H7 (cell line): ENCODE measurements around the gene TMA7. TPM values are rescaled to one million over a fixed set of nuclear protein-coding genes. Genes with fewer than 3 reads are reported as not detected.

ENCODE experiments used
- DNase-seq: peaks from one replicate; pipeline ENCODE4 v3.0.0; 2012
- H3K27me3 ChIP-seq: 2 replicates; pipeline ENCODE4 v1.6.0; 2011; ENCODE audit warnings: mild to moderate bottlenecking, low read length; ENCODE audit not compliant: control insufficient read depth, insufficient read depth
- H3K36me3 ChIP-seq: replicated peaks from 2 replicates; pipeline ENCODE4 v1.5.1; 2011; ENCODE audit warnings: low read length; ENCODE audit not compliant: control insufficient read depth, insufficient read depth
- H3K4me3 ChIP-seq: 2 replicates; pipeline ENCODE4 v1.5.1; 2011; ENCODE audit warnings: low read depth, mild to moderate bottlenecking, control low read depth, low read length, moderate library complexity; ENCODE audit not compliant: insufficient read depth
- total RNA-seq: library from RNA; depleted of rRNA; stranded (reverse); fragments of >200 nt; shearing (Covaris generic); gene quantifications from 2 replicates; pipeline ENCODE4 v1.2.3, GENCODE V29; 2014

Gene TMA7
- total RNA-seq, 1 experiment from 2014 or later, result 222 TPM

GRCh38 chr3:48433472-48434118 is 6.5 kb upstream of the TMA7 start:
- Histone ChIP-seq H3K4me3 (no peak overlapping the region), H3K27me3 (no peaks in the 10 kb centered on the region), H3K36me3 (peaks cover 21% of the 10 kb centered on the region)
- DNase-seq, result no peak

GRCh38 chr3:48434591-48435222 is 5.3 kb upstream of the TMA7 start:
- peaks cover 21% of the 10 kb centered on the region for H3K36me3 ChIP-seq

GRCh38 chr3:48435223-48435595 is 4.8 kb upstream of the TMA7 start:
- no peak for DNase-seq
- Histone ChIP-seq H3K4me3 (no peak overlapping the region), H3K36me3 (peaks cover 21% of the 10 kb centered on the region), H3K27me3 (no peaks in the 10 kb centered on the region)

More at GRCh38 chr3:48434591-48435222, 5.3 kb upstream of the TMA7 start:
- DNase-seq, result no peak
- Histone ChIP-seq H3K27me3 (no peaks in the 10 kb centered on the region), H3K4me3 (no peak overlapping the region)

- H3K4me3 ChIP-seq, result no peak overlapping the region
- DNase-seq, result peak; percentile 92
- no peaks in the 10 kb centered on the region for H3K27me3 ChIP-seq
- peaks cover 21% of the 10 kb centered on the region for H3K36me3 ChIP-seq
Measured at GRCh38 chr3:48435774-48436476, 4.1 kb upstream of the TMA7 start.

DNA sequence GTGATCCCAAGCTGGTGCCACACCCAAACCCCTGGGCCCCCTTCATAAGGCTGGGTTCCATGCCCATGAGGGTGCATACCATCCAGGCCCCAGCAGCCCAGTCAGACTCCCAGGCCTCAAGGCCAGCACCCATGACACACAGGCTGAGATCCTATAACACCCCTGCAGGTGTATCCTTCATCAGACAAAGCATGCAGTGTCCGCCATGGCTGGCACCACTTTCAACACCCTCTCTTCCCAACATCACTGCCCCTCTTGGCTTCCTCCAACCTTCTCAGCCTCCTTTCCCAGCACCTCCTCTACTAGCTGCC is 3.6 kb upstream of the TMA7 start:
- peaks cover 22% of the 10 kb centered on the region for H3K36me3 ChIP-seq
- H3K4me3 ChIP-seq, result no peak overlapping the region
- DNase-seq, result no peak
- no peaks in the 10 kb centered on the region for H3K27me3 ChIP-seq

DNA sequence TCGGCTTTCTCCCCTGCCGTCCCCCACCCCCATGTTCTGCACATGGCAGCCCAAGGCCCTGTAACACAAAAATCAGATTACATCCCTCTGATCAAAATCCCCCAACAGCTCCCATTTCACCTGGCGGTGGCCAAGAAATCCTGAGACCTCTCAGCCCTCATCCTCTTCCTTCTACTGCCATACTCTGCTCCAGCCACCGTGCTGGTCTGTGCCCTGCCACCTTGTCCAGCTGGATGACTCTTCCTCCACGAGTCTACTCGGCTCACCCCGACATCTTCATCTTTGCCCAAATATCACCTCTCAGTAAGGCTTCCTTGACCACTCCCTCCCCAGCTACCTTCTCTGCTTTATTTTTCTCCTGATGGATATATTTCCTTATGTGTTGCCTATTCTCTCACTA is 3.2 kb upstream of the TMA7 start:
- H3K36me3 ChIP-seq, result peaks cover 26% of the 10 kb centered on the region
- H3K4me3 ChIP-seq, result no peak overlapping the region
- no peak for DNase-seq
- no peaks in the 10 kb centered on the region for H3K27me3 ChIP-seq

DNA sequence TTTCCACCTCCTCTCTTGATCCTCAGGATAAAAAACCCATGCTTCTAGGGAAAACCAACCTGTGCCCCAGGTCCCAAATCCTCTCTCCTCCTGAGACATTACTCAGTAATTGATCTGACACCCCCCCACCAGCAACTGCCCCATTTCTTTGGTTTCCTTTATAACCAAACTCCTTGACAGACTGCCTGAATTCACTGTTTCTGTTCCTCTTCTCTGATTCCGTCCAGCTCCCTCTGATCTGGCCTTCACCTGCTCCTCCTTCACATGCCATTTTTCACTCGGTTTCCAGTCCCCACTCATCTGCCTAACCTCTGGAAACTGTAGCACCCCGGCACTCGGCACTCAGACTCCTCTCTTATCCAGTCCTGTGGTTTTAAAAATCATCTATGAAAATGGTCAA is 2.2 kb upstream of the TMA7 start:
- Histone ChIP-seq H3K27me3 (no peaks in the 10 kb centered on the region), H3K4me3 (no peak overlapping the region), H3K36me3 (peaks cover 25% of the 10 kb centered on the region)
- DNase-seq, result no peak

DNA sequence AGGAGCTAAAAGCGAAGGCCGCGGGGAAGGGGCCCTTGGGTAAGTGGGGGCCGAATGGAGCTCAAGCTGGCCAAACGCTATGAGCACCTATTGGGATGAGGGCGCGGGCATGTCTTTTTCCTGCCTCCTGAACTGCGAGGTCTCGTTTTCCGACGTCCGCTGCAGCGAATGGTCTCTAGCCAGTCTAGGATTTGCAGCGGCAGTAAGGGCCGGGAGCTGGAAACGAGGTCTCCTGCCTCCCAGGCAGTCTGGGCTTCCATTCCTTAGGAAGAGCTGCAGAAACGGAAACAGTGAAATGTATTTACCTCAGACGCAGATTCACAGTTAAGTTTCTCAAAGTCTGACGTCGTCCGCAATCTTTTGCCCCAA is 517 bp downstream of the TMA7 start:
- H3K36me3 ChIP-seq, result peaks cover 12% of the 10 kb centered on the region
- no peaks in the 10 kb centered on the region for H3K27me3 ChIP-seq
- H3K4me3 ChIP-seq, result peak overlapping the region; percentile 91
- peak; percentile 45 for DNase-seq

DNA sequence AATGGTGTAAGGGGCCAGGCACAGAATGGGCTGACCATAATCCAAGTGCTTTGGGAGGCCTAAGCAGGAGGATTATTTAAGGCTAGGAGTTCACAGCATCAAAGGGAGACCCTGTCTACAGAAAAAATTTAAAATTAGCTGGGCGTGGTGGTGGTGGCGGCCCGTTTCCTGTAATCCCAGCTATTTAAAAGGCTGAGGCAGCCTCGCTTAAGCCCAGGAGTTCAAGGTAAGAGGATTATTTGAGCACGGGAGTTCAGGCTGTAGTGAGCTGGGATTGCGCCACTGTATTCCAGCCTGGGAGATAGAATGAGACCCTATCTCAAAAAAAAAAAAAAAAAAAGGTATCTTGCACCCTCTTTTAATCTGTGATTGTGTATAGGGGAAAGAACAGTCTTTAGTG is 1.9 kb downstream of the TMA7 start:
- no peak overlapping the region for H3K4me3 ChIP-seq
- DNase-seq, result no peak
- no peaks in the 10 kb centered on the region for H3K27me3 ChIP-seq
- peaks cover 12% of the 10 kb centered on the region for H3K36me3 ChIP-seq

- DNase-seq, result no peak
- peaks cover 12% of the 10 kb centered on the region for H3K36me3 ChIP-seq
- peak overlapping the region; percentile 95; the same call in 1 of the 2 replicates for H3K4me3 ChIP-seq
- H3K27me3 ChIP-seq, result no peaks in the 10 kb centered on the region
Measured at GRCh38 chr3:48445277-48445882, 5.3 kb downstream of the TMA7 start.

DNA sequence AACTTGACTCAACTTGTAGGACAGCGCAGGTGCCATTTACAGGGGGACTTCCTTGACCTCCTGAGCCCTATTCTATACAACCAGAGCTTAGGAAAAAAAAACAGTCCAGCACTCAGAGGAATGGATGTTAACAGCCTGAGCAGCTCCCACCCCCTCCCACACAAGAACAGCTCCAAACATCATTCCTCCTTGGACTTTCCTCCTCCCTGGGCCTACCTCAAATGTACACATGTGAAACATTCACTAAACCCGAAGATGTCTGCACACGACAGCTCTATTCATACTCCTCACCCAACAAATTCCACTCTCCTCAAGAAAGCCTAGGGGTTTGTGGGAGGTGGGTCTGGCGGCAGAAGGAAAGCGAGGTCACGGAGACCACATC is 6.0 kb downstream of the TMA7 start:
- Histone ChIP-seq H3K36me3 (peaks cover 12% of the 10 kb centered on the region), H3K4me3 (peak overlapping the region; percentile 95), H3K27me3 (no peaks in the 10 kb centered on the region)
- DNase-seq, result peak; percentile 47

DNA sequence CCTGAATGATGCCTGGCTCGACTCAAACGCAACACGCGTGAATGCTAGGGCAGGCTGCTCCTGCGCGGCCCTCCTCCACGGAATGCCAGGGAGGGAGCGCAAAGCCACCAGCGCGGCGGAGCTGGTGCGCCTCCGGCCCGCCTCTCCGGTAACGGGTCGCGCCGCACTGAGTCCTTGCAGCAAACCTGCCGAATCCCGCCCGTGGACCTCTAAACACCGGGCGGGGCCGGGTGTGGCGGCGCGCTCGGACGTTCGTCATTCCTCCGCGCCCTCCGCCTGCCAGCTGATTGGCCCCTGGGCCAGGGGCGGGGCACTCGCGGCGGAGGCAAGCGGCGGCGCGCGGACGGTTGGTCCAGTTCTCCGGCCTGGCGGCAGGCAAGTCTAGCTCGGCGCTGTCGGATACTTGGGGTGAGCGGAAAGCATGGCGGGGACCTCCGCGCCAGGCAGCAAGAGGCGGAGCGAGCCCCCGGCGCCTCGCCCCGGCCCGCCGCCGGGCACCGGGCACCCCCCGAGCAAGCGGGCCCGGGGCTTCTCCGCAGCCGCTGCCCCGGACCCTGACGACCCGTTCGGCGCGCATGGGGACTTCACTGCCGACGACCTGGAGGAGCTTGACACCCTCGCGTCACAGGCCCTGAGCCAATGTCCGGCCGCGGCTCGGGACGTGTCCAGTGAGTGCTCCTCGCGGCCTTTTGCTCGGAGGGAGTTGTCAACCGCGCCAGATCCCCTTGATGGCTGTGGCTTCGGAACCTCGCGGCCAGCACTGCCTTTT is 6.6 kb downstream of the TMA7 start, which contains the start of gene ATRIP:
ATRIP (plus strand) TSS at position 313 of the 769 bp plus-strand sequence; CDS start at position 422, 109 bp downstream.
- peak; percentile 99 for DNase-seq
- Histone ChIP-seq H3K36me3 (peaks cover 10% of the 10 kb centered on the region), H3K4me3 (peak within 1 kb of the TSS; percentile 95)

DNA sequence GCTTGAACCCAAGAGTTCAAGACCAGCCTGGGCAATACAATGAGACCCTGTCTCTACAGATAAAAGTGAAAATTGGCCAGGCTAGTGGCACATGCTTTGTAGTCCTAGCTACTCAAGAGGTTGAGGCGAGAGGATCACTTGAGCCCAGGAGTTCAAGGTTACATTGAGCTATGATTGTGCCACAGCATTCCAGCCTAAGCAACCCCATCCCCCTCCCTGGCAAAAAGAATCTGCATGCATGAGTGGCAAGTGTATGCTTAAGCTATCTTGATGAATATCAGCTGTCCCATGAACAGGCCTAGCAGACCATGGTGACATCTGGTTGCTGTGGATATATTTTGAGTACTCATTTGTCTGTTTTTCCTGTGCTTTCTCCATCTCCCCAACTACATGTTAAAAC is 11.2 kb downstream of the TMA7 start:
- Histone ChIP-seq H3K36me3 (peaks cover 19% of the 10 kb centered on the region), H3K4me3 (no peak overlapping the region), H3K27me3 (no peaks in the 10 kb centered on the region)
- DNase-seq, result no peak

More for the DNA sequence above, 6.6 kb downstream of the TMA7 start, which contains the start of gene ATRIP:
- no peaks in the 10 kb centered on the region for H3K27me3 ChIP-seq

GRCh38 chr3:48456456-48456855 is 16.4 kb downstream of the TMA7 start:
- Histone ChIP-seq H3K27me3 (no peaks in the 10 kb centered on the region), H3K36me3 (peaks cover 42% of the 10 kb centered on the region), H3K4me3 (no peak overlapping the region)
- DNase-seq, result no peak
